IMR-90 (cell line): ENCODE measurements around the gene KYAT1. TPM values are rescaled to one million over a fixed set of nuclear protein-coding genes. Genes with fewer than 3 reads are reported as not detected.

Experiments used
- ATAC-seq: fragments of 200-7000 bp; cut with Tn5 transposase; 2 replicates; pipeline ENCODE4 v1.9.1; 2020; ENCODE audit warnings: low read depth, mild to moderate bottlenecking, moderate library complexity
- BruUV-seq: library from RNA; stranded (reverse); fragments of 400-500 nt; replicated peaks from 2 replicates; lab custom pipeline; 2021; lab: Mats Ljungman, UMichigan
- CTCF ChIA-PET: fragments of 300-600 bp; formaldehyde crosslinking; extraction: SDS; loops from one replicate; lab custom pipeline; 2021; ENCODE audit warnings: antibody characterized with exemption; lab: Yijun Ruan, JAX
- POLR2A ChIA-PET: fragments of 300-600 bp; sonication (Branson Sonifier 250); formaldehyde crosslinking; loops from one replicate; lab custom pipeline; 2022; ENCODE audit warnings: antibody characterized with exemption; ENCODE audit not compliant: unreplicated experiment; lab: Charles Lee
- DNase-seq: peaks from one replicate; pipeline ENCODE4 v3.0.0; 2013
- H2AFZ ChIP-seq: replicated peaks from 2 replicates; pipeline ENCODE3; 2013; ENCODE audit warnings: low read length, mild to moderate bottlenecking; ENCODE audit not compliant: poor library complexity
- H2AK5ac ChIP-seq: 2 replicates; pipeline ENCODE4 v1.6.1; 2013; ENCODE audit warnings: low read depth, low read length, inconsistent platforms
- H2AK9ac ChIP-seq: replicated peaks from 2 replicates; pipeline ENCODE3; 2013; ENCODE audit warnings: mild to moderate bottlenecking, low read depth, low read length, moderate library complexity; ENCODE audit not compliant: poor library complexity
- H2BK120ac ChIP-seq: 2 replicates; pipeline ENCODE4 v1.6.1; 2013; ENCODE audit warnings: low read depth, low read length, inconsistent platforms
- H2BK15ac ChIP-seq: 3 replicates; pipeline ENCODE4 v1.6.1; 2013; ENCODE audit warnings: low read depth, low read length, inconsistent platforms
- H2BK20ac ChIP-seq: 2 replicates; pipeline ENCODE4 v1.6.1; 2013; ENCODE audit warnings: low read depth, mild to moderate bottlenecking, inconsistent platforms, low read length, moderate library complexity
- H2BK5ac ChIP-seq: 2 replicates; pipeline ENCODE4 v1.6.1; 2013; ENCODE audit warnings: mild to moderate bottlenecking, low read depth, low read length, inconsistent platforms; ENCODE audit not compliant: poor library complexity, severe bottlenecking
- H3K14ac ChIP-seq: replicated peaks from 2 replicates; pipeline ENCODE4 v1.6.1; 2013; ENCODE audit warnings: low read depth, low read length, inconsistent platforms
- H3K18ac ChIP-seq: 2 replicates; pipeline ENCODE4 v1.6.1; 2013; ENCODE audit warnings: low read depth, low read length, control low read depth
- H3K23ac ChIP-seq: 2 replicates; pipeline ENCODE4 v1.6.1; 2013; ENCODE audit warnings: low read depth, low read length, inconsistent platforms
- H3K27ac ChIP-seq: 2 replicates; pipeline ENCODE4 v1.5.1; 2013; ENCODE audit warnings: mild to moderate bottlenecking, control low read depth, low read length; ENCODE audit not compliant: insufficient read depth
- H3K27me3 ChIP-seq: 2 replicates; pipeline ENCODE4 v1.6.1; 2013; ENCODE audit warnings: low read length; ENCODE audit not compliant: control insufficient read depth, insufficient read depth
- H3K36me3 ChIP-seq: 2 replicates; pipeline ENCODE4 v1.6.1; 2013; ENCODE audit warnings: low read length, mixed read lengths; ENCODE audit not compliant: control insufficient read depth, insufficient read depth
- H3K4ac ChIP-seq: 2 replicates; pipeline ENCODE4 v1.6.1; 2013; ENCODE audit warnings: low read depth, low read length, inconsistent platforms
- H3K4me1 ChIP-seq: 2 replicates; pipeline ENCODE4 v1.6.1; 2013; ENCODE audit warnings: low read length, mixed read lengths; ENCODE audit not compliant: control insufficient read depth, insufficient read depth
- H3K4me2 ChIP-seq: 2 replicates; pipeline ENCODE4 v1.6.1; 2013; ENCODE audit warnings: low read depth, mild to moderate bottlenecking, control low read depth, low read length, moderate library complexity
- H3K4me3 ChIP-seq: 2 replicates; pipeline ENCODE4 v1.5.1; 2013; ENCODE audit warnings: low read depth, mild to moderate bottlenecking, control low read depth, low read length, moderate library complexity; ENCODE audit not compliant: insufficient read depth
- H3K56ac ChIP-seq: 2 replicates; pipeline ENCODE4 v1.6.1; 2013; ENCODE audit warnings: low read length, inconsistent platforms; ENCODE audit not compliant: insufficient read depth; ENCODE audit errors: extremely low read depth
- H3K79me1 ChIP-seq, 2 experiments: 2 replicates each; pipeline ENCODE4 v1.6.1; 2013; ENCODE audit warnings: low read length in 2 of 2, inconsistent platforms in 1 of 2, low read depth in 1 of 2
- H3K9ac ChIP-seq: 2 replicates; pipeline ENCODE4 v1.6.1; 2013; ENCODE audit warnings: low read depth, low read length, control low read depth
- H3K9me1 ChIP-seq: 2 replicates; pipeline ENCODE4 v1.6.1; 2013; ENCODE audit warnings: low read length, inconsistent platforms; ENCODE audit not compliant: insufficient read depth
- H3K9me3 ChIP-seq: 2 replicates; pipeline ENCODE4 v1.6.1; 2013; ENCODE audit warnings: low read length; ENCODE audit not compliant: control insufficient read depth, insufficient read depth
- H4K20me1 ChIP-seq: 2 replicates; pipeline ENCODE4 v1.6.1; 2013; ENCODE audit warnings: low read length, inconsistent platforms; ENCODE audit not compliant: insufficient read depth
- H4K5ac ChIP-seq: 2 replicates; pipeline ENCODE4 v1.6.1; 2013; ENCODE audit warnings: mild to moderate bottlenecking, low read depth, low read length, control low read depth
- H4K8ac ChIP-seq, 2 experiments: 2 replicates each; pipeline ENCODE4 v1.6.1; 2013; ENCODE audit warnings: low read depth in 2 of 2, low read length in 2 of 2, control low read depth in 1 of 2, inconsistent platforms in 1 of 2
- H4K91ac ChIP-seq: 2 replicates; pipeline ENCODE4 v1.6.1; 2013; ENCODE audit warnings: low read depth, low read length, inconsistent platforms; ENCODE audit not compliant: insufficient read depth
- BHLHE40 ChIP-seq: fragments of 150-350 bp; IDR thresholded peaks from 2 replicates; pipeline ENCODE4 v1.6.1; 2016; ENCODE audit warnings: mild to moderate bottlenecking, low read depth, low read length
- CEBPB ChIP-seq: IDR thresholded peaks from 2 replicates; pipeline ENCODE4 v1.6.1; 2012; ENCODE audit warnings: low read depth, low read length, improper control_type of control experiment
- CHD1 ChIP-seq: IDR thresholded peaks from 2 replicates; pipeline ENCODE4 v1.6.1; 2012; ENCODE audit warnings: low read depth, low read length, improper control_type of control experiment
- FOS ChIP-seq: fragments of 150-350 bp; IDR thresholded peaks from 2 replicates; pipeline ENCODE4 v1.6.1; 2016; ENCODE audit warnings: low read depth, low read length
- MAFK ChIP-seq: IDR thresholded peaks from 2 replicates; pipeline ENCODE4 v1.6.1; 2012; ENCODE audit warnings: low read depth, low read length, improper control_type of control experiment
- MAZ ChIP-seq: IDR thresholded peaks from 2 replicates; pipeline ENCODE4 v1.6.1; 2012; ENCODE audit warnings: low read depth, mild to moderate bottlenecking, low read length, improper control_type of control experiment, moderate library complexity, borderline replicate concordance
- MXI1 ChIP-seq: IDR thresholded peaks from 2 replicates; pipeline ENCODE4 v1.6.1; 2012; ENCODE audit warnings: low read depth, mild to moderate bottlenecking, low read length, moderate library complexity, borderline replicate concordance
- NFE2L2 ChIP-seq: fragments of 150-350 bp; IDR thresholded peaks from 2 replicates; pipeline ENCODE4 v1.6.1; 2016; ENCODE audit warnings: low read depth, mild to moderate bottlenecking, low read length
- POLR2A ChIP-seq: IDR thresholded peaks from 2 replicates; pipeline ENCODE4 v1.6.1; 2012; ENCODE audit warnings: mild to moderate bottlenecking, low read depth, low read length
- RAD21 ChIP-seq: IDR thresholded peaks from 2 replicates; pipeline ENCODE4 v1.6.1; 2012; ENCODE audit warnings: low read length, improper control_type of control experiment
- RCOR1 ChIP-seq: IDR thresholded peaks from 2 replicates; pipeline ENCODE4 v1.6.1; 2012; ENCODE audit warnings: mild to moderate bottlenecking, low read length, improper control_type of control experiment; ENCODE audit not compliant: insufficient replicate concordance
- RFX5 ChIP-seq: IDR thresholded peaks from 2 replicates; pipeline ENCODE4 v1.8.0; 2012; ENCODE audit warnings: low read depth, mild to moderate bottlenecking, low read length, moderate library complexity
- SMC3 ChIP-seq: fragments of 150-350 bp; IDR thresholded peaks from 2 replicates; pipeline ENCODE4 v1.6.1; 2016; ENCODE audit warnings: low read depth, mild to moderate bottlenecking, antibody characterized with exemption, low read length, moderate library complexity
- WGBS, 2 experiments: methylation state at CpG; one replicate each; pipeline versions ENCODE4 v1.1.5 to v1.1.7; 2013; ENCODE audit warnings: missing lambda C conversion rate in 2 of 2; ENCODE audit not compliant: insufficient read length in 1 of 2; ENCODE audit errors: extremely low coverage in 2 of 2; 5-methylcytosine and 5-hydroxymethylcytosine counted together
- dilution Hi-C: fragments of 300-500 bp; cut with HindIII; formaldehyde crosslinking; loops from one replicate; pipeline ENCODE4 v1.14.3; 2018; ENCODE audit warnings: low sequenced_read_pairs; ENCODE audit not compliant: unreplicated experiment
- in situ Hi-C: fragments of 300-500 bp; cut with MboI; formaldehyde crosslinking; loops from 3 replicates; pipeline ENCODE4 v1.14.3; 2019; ENCODE audit warnings: low sequenced_read_pairs, inconsistent platforms, mixed read lengths
- intact Hi-C: fragments of 100-400 bp; cut with micrococcal nuclease; formaldehyde crosslinking; loops from 2 replicates; pipeline ENCODE4 v1.10.0; 2022
- polyA plus RNA-seq, 3 experiments: library from polyadenylated mRNA; depleted of rRNA; stranded (reverse); fragments of >200 nt; gene quantifications; 2 replicates each; pipeline ENCODE4 v1.2.3, GENCODE V29; 2012; ENCODE audit warnings: low replicate concordance in 1 of 3
- total RNA-seq: library from RNA; depleted of rRNA; stranded (reverse); fragments of >200 nt; gene quantifications from 2 replicates; pipeline ENCODE4 v1.2.3, GENCODE V29; 2012
- TF ChIP-seq, protein P1 (sequence below): fragments of 150-350 bp; IDR thresholded peaks from 2 replicates; pipeline ENCODE4 v1.6.1; 2017; ENCODE audit warnings: mild to moderate bottlenecking, antibody characterized with exemption, low read length, low read depth
- TF ChIP-seq, protein P2 (sequence below): conservative IDR thresholded peaks from 2 replicates; pipeline ENCODE4 v1.5.1; 2012; ENCODE audit warnings: mild to moderate bottlenecking, low read depth, low read length, improper control_type of control experiment
- TF ChIP-seq, protein P3 (sequence below): fragments of 150-350 bp; IDR thresholded peaks from 2 replicates; pipeline ENCODE4 v1.6.1; 2016; ENCODE audit warnings: low read depth, mild to moderate bottlenecking, low read length, moderate library complexity, borderline replicate concordance

KYAT1 gene
- total and polyA plus RNA-seq, 2 of the 4 experiments (the other 2 are of a cell fraction): 6.8 to 9.5 TPM

DNA sequence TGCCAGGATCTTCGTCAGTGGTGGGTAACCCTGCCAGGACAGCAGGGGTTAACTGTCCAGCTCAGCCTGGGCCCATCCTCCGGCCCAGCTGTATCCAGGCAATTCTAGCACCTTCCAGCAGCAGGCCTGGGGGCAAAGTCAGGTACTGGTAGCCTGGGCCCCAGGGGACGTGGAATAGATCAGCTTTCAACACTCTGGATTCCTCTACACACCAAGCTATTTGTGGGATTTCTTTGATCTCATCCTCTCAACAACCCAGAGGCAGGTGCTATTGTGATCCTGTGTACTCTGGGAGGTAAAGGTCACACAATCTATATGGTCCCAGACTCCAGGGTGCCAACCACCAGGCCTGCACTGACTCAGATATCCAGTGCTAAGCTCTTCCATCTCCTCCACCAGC, 43.4 kb downstream of the KYAT1 start:
- H2BK20ac ChIP-seq: no peak overlapping the region
- no peak overlapping the region for H3K18ac ChIP-seq
- H4K8ac ChIP-seq: no peak overlapping the region
- no peak overlapping the region for H2AFZ ChIP-seq
- dilution Hi-C loops (no loop called here), intact Hi-C loops (no loop called here), in situ Hi-C loops (no loop called here)
- no peak overlapping the region for H2AK5ac ChIP-seq
- ChIA-PET POLR2A (interaction anchor here (0.6 kb wide), 1 partner anchor 10 kb away, joined by 7 read pairs; no protein-coding TSS in a partner anchor), CTCF (no interaction called here)
- H3K36me3 ChIP-seq: peaks cover 9% of the 10 kb centered on the region; the same call in 1 of the 2 replicates
- no peak overlapping the region for H3K56ac ChIP-seq
- H4K20me1 ChIP-seq: no peaks in the 10 kb centered on the region
- no peak overlapping the region for H3K4me3 ChIP-seq
- H3K23ac ChIP-seq: no peak overlapping the region
- DNase-seq (no peak), ATAC-seq (no peak)
- no peak overlapping the region for H2BK15ac ChIP-seq
- no peak overlapping the region for H3K4me2 ChIP-seq
- no peak overlapping the region for H2AK9ac ChIP-seq
- no peak overlapping the region for H2BK5ac ChIP-seq
- no peaks in the 10 kb centered on the region for H3K4me1 ChIP-seq
- H4K91ac ChIP-seq: no peak overlapping the region
- no peak overlapping the region for H3K27ac ChIP-seq
- no peak overlapping the region for H3K14ac ChIP-seq
- no peaks in the 10 kb centered on the region for H3K27me3 ChIP-seq
- no peak overlapping the region for H4K5ac ChIP-seq
- no TSS peak for BruUV-seq
- no peak overlapping the region for H2BK120ac ChIP-seq
- no peak overlapping the region for H3K4ac ChIP-seq
- H3K9me1 ChIP-seq: 0 out of 2 replicates have a peak, but pooled peaks cover 6% of the 10 kb centered on the region
- no peak overlapping the region for H3K9ac ChIP-seq
- WGBS, 2 experiments: no CpG with 5 or more reads among the region's 3 CpGs
- no peaks in the 10 kb centered on the region for H3K9me3 ChIP-seq
- no peak for TF ChIP-seq MXI1
- no peak for TF ChIP-seq MAZ
- no peak for TF ChIP-seq FOS
- TF ChIP-seq, protein P1, sequence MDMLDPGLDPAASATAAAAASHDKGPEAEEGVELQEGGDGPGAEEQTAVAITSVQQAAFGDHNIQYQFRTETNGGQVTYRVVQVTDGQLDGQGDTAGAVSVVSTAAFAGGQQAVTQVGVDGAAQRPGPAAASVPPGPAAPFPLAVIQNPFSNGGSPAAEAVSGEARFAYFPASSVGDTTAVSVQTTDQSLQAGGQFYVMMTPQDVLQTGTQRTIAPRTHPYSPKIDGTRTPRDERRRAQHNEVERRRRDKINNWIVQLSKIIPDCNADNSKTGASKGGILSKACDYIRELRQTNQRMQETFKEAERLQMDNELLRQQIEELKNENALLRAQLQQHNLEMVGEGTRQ: no peak
- TF ChIP-seq, protein P2, sequence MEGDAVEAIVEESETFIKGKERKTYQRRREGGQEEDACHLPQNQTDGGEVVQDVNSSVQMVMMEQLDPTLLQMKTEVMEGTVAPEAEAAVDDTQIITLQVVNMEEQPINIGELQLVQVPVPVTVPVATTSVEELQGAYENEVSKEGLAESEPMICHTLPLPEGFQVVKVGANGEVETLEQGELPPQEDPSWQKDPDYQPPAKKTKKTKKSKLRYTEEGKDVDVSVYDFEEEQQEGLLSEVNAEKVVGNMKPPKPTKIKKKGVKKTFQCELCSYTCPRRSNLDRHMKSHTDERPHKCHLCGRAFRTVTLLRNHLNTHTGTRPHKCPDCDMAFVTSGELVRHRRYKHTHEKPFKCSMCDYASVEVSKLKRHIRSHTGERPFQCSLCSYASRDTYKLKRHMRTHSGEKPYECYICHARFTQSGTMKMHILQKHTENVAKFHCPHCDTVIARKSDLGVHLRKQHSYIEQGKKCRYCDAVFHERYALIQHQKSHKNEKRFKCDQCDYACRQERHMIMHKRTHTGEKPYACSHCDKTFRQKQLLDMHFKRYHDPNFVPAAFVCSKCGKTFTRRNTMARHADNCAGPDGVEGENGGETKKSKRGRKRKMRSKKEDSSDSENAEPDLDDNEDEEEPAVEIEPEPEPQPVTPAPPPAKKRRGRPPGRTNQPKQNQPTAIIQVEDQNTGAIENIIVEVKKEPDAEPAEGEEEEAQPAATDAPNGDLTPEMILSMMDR: no peak
- TF ChIP-seq, protein P3, sequence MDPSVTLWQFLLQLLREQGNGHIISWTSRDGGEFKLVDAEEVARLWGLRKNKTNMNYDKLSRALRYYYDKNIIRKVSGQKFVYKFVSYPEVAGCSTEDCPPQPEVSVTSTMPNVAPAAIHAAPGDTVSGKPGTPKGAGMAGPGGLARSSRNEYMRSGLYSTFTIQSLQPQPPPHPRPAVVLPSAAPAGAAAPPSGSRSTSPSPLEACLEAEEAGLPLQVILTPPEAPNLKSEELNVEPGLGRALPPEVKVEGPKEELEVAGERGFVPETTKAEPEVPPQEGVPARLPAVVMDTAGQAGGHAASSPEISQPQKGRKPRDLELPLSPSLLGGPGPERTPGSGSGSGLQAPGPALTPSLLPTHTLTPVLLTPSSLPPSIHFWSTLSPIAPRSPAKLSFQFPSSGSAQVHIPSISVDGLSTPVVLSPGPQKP: no peak
- no peak for TF ChIP-seq CEBPB
- no peak for TF ChIP-seq NFE2L2
- no peak for TF ChIP-seq MAFK
- no peak for TF ChIP-seq SMC3
- TF ChIP-seq RAD21: no peak
- TF ChIP-seq BHLHE40: no peak
- TF ChIP-seq CHD1: no peak
- TF ChIP-seq RFX5: no peak
- TF ChIP-seq POLR2A: no peak
- no peak for TF ChIP-seq RCOR1
- H3K79me1 ChIP-seq: no peaks in the 10 kb centered on the region
